Urinary bladder (tissue), 4 donors: Measurements from ENCODE around the gene SRA1. TPM values are rescaled to one million over a fixed set of nuclear protein-coding genes. Genes with fewer than 3 reads are reported as not detected.

ENCODE experiments used
- DNase-seq: peaks from one replicate; pipeline ENCODE4 v3.0.0-alpha.2; 2015; ENCODE audit errors: extremely low spot score
- H3K27ac ChIP-seq: one replicate; pipeline ENCODE4 v1.5.1; 2013; ENCODE audit warnings: low read depth, mild to moderate bottlenecking, moderate library complexity
- H3K36me3 ChIP-seq: one replicate; pipeline ENCODE4 v1.6.1; 2013; ENCODE audit warnings: mild to moderate bottlenecking, moderate library complexity; ENCODE audit not compliant: insufficient read depth
- H3K4me1 ChIP-seq: one replicate; pipeline ENCODE4 v1.6.1; 2013; ENCODE audit warnings: mild to moderate bottlenecking, moderate library complexity; ENCODE audit not compliant: insufficient read depth
- H3K4me3 ChIP-seq: one replicate; pipeline ENCODE4 v1.5.1; 2013; ENCODE audit warnings: low read depth, low read length
- WGBS: extraction: QIAGEN DNeasy Blood & Tissue Kit; methylation state at CpG from one replicate; pipeline ENCODE4 v1.1.7; 2013; 5-methylcytosine and 5-hydroxymethylcytosine counted together
- polyA plus RNA-seq: library from polyadenylated mRNA; stranded (reverse); fragments of 200-250 nt; gene quantifications from one replicate; pipeline ENCODE4 v1.2.3, GENCODE V29; 2013
- total RNA-seq: library from RNA; depleted of rRNA; stranded (reverse); fragments of >200 nt; gene quantifications from one replicate; pipeline ENCODE4 v1.2.3, GENCODE V29; 2014
- donor health status: healthy with polysubstance abuse.
- donor health status: healthy.

The SRA1 gene
- total and polyA plus RNA-seq, 2 donors, result 13.7 to 22.1 TPM

- Histone ChIP-seq H3K36me3 (no peaks in the 10 kb centered on the region), H3K4me3 (no peak overlapping the region), H3K27ac (no peak overlapping the region), H3K4me1 (peaks cover 4% of the 10 kb centered on the region)
- WGBS, result 91% methylated on average over 5 of the region's 5 CpGs
- DNase-seq, result no peak
Observed at GRCh38 chr5:140566665-140567064, 9.4 kb upstream of the SRA1 start.

- Histone ChIP-seq H3K4me3 (no peak overlapping the region), H3K27ac (no peak overlapping the region), H3K36me3 (no peaks in the 10 kb centered on the region), H3K4me1 (peaks cover 4% of the 10 kb centered on the region)
- WGBS, result 65% methylated on average over 4 of the region's 4 CpGs
- DNase-seq, result no peak
Observed at GRCh38 chr5:140565780-140566095, 8.5 kb upstream of the SRA1 start.

GRCh38 chr5:140565024-140565779 is 7.9 kb upstream of the SRA1 start:
- Histone ChIP-seq H3K4me3 (peak overlapping the region; percentile 62), H3K27ac (peak overlapping the region; percentile 63), H3K4me1 (peaks cover 4% of the 10 kb centered on the region), H3K36me3 (no peaks in the 10 kb centered on the region)
- DNase-seq, result no peak
- 7% methylated on average over 13 of the region's 13 CpGs for WGBS

GRCh38 chr5:140564196-140565023 is 7.1 kb upstream of the SRA1 start, which contains the start of the genes APBB3 and SLC35A4:
Gene APBB3 (minus strand): TSS chr5:140564598. CDS start chr5:140564245, 353 bp downstream.
Gene SLC35A4 (plus strand): TSS chr5:140564828. CDS start chr5:140567170, 2,342 bp downstream.
- DNase-seq, result peak; percentile 95
- Histone ChIP-seq H3K36me3 (no peaks in the 10 kb centered on the region), H3K4me3 (peak within 1 kb of the TSS; percentile 62), H3K4me1 (peaks cover 4% of the 10 kb centered on the region), H3K27ac (peak within 1 kb of the TSS; percentile 88)
- WGBS, result under 1% methylated on average over 74 of the region's 74 CpGs

GRCh38 chr5:140563596-140563995 is 6.3 kb upstream of the SRA1 start:
- H3K4me3 ChIP-seq, result peak overlapping the region; percentile 62
- H3K4me1 ChIP-seq, result peaks cover 4% of the 10 kb centered on the region
- WGBS, result 64% methylated on average over 8 of the region's 8 CpGs
- H3K27ac ChIP-seq, result no peak overlapping the region
- H3K36me3 ChIP-seq, result no peaks in the 10 kb centered on the region
- no peak for DNase-seq

GRCh38 chr5:140561753-140562523 is 4.7 kb upstream of the SRA1 start:
- H3K4me1 ChIP-seq, result peaks cover 2% of the 10 kb centered on the region
- no peaks in the 10 kb centered on the region for H3K36me3 ChIP-seq
- no peak for DNase-seq
- 94% methylated on average over 10 of the region's 10 CpGs for WGBS
- H3K4me3 ChIP-seq, result no peak overlapping the region
- H3K27ac ChIP-seq, result no peak overlapping the region

- Histone ChIP-seq H3K36me3 (no peaks in the 10 kb centered on the region), H3K4me3 (no peak overlapping the region), H3K4me1 (peaks cover 2% of the 10 kb centered on the region), H3K27ac (no peak overlapping the region)
- no peak for DNase-seq
- WGBS, result 90% methylated on average over 10 of the region's 10 CpGs
Observed at GRCh38 chr5:140560227-140560626, 3.0 kb upstream of the SRA1 start.

- Histone ChIP-seq H3K4me3 (no peak overlapping the region), H3K4me1 (peaks cover 1% of the 10 kb centered on the region), H3K36me3 (no peaks in the 10 kb centered on the region), H3K27ac (no peak overlapping the region)
- DNase-seq, result no peak
- 95% methylated on average over 9 of the region's 9 CpGs for WGBS
Observed at GRCh38 chr5:140558542-140558941, 1.3 kb upstream of the SRA1 start.

- 84% methylated on average over 3 of the region's 3 CpGs for WGBS
Observed at GRCh38 chr5:140557965-140558364, 692 bp upstream of the SRA1 start.

GRCh38 chr5:140556438-140556837 is 835 bp downstream of the SRA1 start:
- Histone ChIP-seq H3K4me3 (peak overlapping the region; percentile 77), H3K4me1 (no peaks in the 10 kb centered on the region), H3K27ac (no peak overlapping the region), H3K36me3 (no peaks in the 10 kb centered on the region)
- DNase-seq, result no peak
- whole genome bisulfite sequencing, result 4% methylated on average over 6 of the region's 6 CpGs

More at GRCh38 chr5:140557965-140558364, 692 bp upstream of the SRA1 start:
- no peak for DNase-seq
- H3K4me1 ChIP-seq, result no peaks in the 10 kb centered on the region
- H3K27ac ChIP-seq, result peak overlapping the region; percentile 60
- H3K4me3 ChIP-seq, result no peak overlapping the region
- H3K36me3 ChIP-seq, result no peaks in the 10 kb centered on the region

- Histone ChIP-seq H3K36me3 (no peaks in the 10 kb centered on the region), H3K27ac (no peak overlapping the region), H3K4me1 (no peaks in the 10 kb centered on the region), H3K4me3 (no peak overlapping the region)
- 76% methylated on average over 1 of the region's 1 CpG for WGBS
- DNase-seq, result no peak
Observed at GRCh38 chr5:140555747-140556312, 1.4 kb downstream of the SRA1 start.

- no peak for DNase-seq
- Histone ChIP-seq H3K27ac (no peak overlapping the region), H3K36me3 (no peaks in the 10 kb centered on the region), H3K4me3 (no peak overlapping the region), H3K4me1 (no peaks in the 10 kb centered on the region)
- WGBS, result 57% methylated on average over 2 of the region's 2 CpGs
Observed at GRCh38 chr5:140554454-140554853, 2.8 kb downstream of the SRA1 start.

- Histone ChIP-seq H3K4me3 (no peak overlapping the region), H3K4me1 (peaks cover 2% of the 10 kb centered on the region), H3K36me3 (no peaks in the 10 kb centered on the region), H3K27ac (no peak overlapping the region)
- 74% methylated on average over 2 of the region's 2 CpGs for WGBS
- DNase-seq, result no peak
Observed at GRCh38 chr5:140553657-140554056, 3.6 kb downstream of the SRA1 start.
